GM19438 (cell line): Measurements from ENCODE around the gene RAD9A.

ENCODE experiments used
- ATAC-seq: cut with Tn5 transposase; IDR thresholded peaks from one replicate; pipeline ENCODE4 v1.9.1; 2021; ENCODE audit warnings: low read depth; ENCODE audit not compliant: unreplicated experiment

Gene RAD9A

DNA sequence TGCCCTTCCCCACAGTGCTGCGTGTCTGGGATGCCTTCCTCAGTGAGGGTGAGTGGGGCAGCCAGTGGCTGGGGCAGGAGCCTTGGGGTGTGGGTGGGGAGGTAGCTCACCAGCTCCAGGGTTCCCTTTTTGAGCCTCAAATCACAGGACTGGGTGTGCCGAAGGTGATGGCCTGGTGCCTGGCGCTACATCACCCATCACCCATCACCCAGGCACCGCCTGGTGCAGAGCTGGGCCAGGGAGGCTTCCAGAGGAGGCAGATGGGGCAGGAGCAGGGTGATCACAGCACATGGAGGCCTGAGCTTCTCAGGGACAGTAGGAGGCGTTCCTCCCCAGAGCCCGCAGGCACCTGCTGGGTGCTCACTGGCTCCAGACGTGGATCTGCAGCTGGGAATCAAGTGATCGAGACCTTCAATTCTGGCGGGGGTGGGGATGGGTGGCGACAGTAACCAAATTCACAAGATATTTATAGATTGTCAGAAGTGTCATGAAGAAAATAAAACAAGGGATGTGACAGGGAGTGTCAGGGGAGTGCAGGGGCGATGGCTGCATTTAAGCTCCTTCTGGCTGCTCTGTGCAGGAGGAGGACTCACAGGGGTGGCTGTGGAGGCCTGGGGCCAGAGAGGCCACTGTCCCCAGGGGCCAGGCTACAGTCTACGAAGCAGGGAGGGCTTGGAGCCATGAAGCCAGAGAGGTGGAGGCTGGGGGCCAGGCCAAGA, 15.3 kb downstream of the RAD9A start:
- no peak for ATAC-seq

DNA sequence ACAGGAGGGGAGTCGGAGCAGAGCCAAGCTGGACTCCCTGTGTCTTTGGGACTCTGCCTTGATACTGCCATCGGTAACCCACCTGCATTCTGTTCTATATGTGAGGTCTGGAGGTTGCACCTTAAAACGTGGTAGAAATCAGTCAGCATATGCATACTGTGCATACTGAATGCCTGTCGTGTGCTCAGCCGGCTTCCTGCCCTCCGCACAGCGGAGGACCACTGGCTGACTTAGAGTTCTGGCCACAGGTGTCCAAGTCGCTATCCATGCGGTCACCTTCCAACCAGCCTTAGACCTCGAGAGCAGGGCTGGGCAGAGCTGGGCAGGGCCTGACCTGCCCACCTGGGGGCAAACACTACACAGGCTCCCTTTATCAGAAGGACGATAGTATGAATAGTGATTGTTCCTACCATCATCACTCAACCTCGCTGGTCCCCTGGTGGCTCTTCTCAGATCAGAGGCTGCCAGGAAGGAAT, 15.9 kb downstream of the RAD9A start:
- ATAC-seq = no peak

DNA sequence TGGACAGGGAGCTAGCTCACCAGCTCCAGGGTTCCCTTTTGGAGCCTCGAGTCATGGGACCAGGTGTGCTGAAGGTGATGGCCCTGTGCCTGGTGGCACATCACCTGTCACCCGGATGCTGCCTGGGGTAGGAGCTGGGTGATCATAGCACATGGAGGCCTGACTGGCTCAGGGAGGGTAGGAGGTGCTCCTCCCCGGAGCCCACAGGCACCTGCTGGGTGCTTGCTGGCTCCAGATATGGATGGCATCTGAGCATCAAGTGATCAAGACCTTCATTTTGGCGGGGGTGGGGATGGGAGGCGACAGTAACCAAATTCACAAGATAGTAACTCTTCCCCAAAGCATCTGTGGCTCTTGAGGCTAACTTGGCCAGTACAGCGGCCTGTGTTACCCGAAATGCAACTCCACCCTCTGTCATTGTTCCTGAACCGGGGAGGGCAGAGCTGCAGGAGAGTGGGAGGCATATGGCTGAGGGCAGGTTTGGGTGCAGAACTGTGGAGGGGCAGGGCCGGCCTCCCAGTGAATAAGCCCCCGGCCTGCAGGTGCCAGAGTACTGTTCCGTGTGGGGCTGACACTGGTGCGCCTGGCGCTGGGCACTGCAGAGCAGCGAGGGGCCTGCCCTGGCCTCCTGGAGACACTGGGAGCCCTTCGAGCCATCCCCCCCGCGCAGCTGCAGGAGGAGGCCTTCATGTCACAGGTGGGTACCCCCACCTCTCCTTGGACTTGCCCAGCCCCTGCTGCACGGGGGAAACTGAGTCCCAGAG, 16.8 kb downstream of the RAD9A start:
- ATAC-seq = peak; percentile 9

- peak; percentile 60 for ATAC-seq
These were observed 17.5 kb downstream of the RAD9A start for GRCh38 chr11:67409261-67409666.

GRCh38 chr11:67409781-67410368, 18.1 kb downstream of the RAD9A start:
- no peak for ATAC-seq

DNA sequence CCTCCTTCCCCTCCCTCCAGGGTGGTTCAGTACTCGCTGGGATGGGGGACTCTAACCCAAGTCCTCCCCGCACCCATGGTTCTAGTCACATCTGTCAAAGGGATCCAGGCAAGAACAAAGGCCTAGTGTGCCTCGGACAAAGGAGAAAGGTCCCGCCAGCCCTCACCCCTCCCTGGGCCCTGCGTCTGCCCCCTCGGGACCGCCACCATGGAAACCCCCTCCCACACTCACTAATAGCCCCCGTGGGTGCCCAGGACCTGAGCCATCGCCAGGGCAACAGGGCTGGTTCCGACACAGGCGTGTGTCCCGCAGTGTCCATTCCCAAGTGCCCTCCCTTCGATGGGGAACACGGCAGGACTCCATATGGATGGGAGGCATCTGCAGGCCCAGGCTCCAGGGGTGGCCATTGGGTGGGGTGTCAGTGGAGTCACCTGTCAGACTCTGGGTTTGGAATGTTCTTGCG, 18.6 kb downstream of the RAD9A start:
- ATAC-seq = no peak

GRCh38 chr11:67410984-67411784, 19.4 kb downstream of the RAD9A start:
- ATAC-seq = no peak

DNA sequence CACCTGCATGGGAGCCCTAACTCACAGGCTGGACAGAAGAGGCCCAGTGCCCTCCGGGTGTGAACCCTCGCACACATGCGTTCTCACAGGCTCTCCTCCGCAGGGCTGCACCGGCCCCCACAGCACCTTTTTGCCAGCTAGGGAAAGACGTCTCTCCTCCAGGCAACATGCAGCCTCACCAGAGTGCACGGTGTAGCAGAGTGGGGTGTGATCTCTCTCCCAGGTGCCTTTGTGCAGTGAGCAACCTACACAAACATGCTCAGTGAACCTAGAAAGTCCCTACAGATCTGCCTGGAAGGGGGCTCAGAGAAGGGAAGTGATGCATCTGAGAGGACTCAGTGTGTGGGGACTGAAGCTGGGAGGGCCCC, 20.0 kb downstream of the RAD9A start:
- no peak for ATAC-seq

DNA sequence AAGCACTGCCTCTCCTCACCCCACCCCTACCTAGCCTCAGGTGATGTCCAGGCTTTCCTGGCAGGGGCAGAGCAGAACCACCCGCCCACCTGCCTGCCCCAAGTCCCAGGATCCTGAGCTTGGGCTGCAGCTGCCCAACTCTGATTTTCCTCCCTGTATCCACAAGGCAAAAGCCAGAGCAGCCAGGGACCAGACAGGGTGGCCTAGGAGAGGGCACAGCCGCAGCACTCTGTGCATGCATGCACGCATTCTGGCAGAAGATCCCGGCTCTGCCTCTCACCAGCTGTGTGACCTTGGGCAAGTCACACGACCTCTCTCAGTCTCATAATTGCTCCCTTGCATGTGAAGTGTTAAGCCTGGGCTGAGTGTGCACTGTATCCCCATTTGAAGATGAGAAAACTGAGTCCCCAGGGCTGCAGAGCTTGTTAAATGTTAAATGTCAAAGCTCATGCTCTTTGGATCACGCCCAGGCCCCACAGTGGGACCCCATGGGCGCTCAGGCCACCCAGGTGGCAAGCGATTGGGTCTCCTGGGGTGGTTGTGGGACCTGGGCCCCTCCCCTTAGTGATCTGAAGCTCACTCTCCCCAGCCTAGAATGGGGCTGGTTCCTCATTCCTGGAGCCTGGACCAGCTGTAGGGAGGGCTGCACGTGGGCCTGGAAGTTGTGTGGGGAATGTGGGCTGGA, 20.9 kb downstream of the RAD9A start:
- ATAC-seq = no peak

DNA sequence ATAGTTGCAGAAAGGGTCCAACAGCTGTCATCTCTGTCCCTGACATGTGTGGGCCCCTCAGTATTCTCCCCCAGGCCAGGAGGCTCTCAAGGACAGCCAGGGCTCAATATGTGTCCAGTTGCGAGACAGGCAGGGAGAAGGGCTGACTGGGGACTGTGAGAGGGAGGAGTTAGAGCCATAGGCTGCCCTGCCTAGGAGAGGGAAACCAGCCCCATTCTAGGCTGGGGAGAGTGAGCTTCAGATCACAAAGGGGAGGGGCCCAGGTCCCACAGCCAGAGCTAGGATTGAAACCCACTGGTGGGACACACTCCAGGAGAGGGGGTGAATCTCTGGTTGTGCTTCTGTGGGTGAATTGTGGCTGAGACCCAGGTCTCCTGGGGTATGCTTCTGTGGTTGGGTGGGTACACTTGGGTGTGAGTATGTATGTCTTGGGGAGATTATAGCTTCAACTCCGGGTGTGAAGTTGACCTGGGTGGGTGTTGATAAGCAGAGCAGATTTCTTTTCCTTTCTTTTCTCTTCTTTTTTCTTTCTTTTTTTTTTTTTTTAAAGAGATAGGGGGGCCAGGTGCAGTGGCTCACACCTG, 21.6 kb downstream of the RAD9A start:
- no peak for ATAC-seq

- no peak for ATAC-seq
These were observed 23.9 kb downstream of the RAD9A start, which contains the start of gene CARNS1 for GRCh38 chr11:67415501-67416304. TSS of gene CARNS1 (plus strand) at chr11:67415678. CDS start at chr11:67416200, 522 bp downstream.

GRCh38 chr11:67416416-67417335, 24.9 kb downstream of the RAD9A start:
- no peak for ATAC-seq

GRCh38 chr11:67417425-67417824, 25.6 kb downstream of the RAD9A start:
- no peak for ATAC-seq

DNA sequence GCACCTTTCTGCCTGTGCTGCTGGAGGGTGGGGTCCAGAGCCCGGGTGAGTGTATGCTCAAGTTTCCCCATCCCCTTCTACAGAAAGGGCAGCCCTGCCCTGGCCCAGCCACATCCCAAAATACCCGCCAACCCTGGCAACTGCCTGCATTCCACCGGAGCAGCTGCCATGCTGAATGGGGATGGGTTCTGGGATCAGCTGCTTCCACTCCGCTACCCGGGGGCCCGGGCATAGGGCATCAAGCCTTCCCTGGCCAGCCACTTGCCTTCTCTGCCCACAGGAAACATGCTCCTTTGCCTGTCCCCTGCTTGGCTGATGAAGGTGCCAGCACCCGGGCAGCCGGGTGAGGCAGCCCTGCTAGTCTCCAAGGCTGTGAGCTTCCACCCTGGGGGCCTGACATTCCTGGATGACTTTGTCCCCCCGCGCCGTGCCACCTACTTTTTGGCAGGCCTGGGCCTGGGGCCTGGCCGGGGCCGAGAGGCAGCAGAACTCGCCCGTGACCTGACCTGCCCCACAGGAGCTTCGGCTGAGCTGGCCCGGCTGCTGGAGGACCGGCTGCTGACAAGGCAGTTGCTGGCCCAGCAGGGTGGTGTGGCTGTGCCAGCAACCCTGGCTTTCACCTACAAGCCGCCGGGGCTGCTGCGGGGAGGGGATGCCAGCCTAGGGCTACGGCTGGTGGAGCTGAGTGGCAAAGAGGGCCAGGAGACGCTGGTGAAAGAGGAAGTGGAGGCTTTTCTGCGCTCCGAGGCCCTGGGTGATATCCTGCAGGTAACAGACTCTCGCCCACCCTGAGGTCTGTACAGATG, 26.9 kb downstream of the RAD9A start:
- ATAC-seq = no peak

- no peak for ATAC-seq
These were observed 27.7 kb downstream of the RAD9A start for GRCh38 chr11:67419325-67420049.

DNA sequence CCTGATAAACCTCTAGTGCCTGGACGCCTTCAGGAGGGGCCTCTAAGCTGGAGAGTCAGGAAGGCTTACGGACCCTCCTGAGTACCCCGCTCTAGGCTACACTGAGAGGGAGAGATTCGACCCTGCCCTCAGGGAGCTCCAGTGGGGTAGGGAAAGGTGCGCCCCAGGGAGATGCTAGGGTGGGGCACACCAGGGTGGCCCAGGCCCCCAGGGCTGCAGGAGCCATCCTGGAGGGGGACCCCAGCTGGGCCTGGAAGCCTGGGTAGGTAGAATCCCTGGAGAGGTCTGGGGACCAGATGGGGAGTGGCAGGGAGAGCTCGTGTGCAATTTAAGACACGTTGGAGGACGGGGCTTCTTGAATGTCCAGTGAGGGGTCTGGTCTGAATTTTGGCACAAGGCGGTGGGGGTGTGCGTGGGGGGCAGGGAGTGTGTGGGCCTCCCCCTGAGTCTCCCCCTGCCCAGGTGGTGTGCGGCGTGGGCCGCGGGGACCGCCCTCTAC, 28.4 kb downstream of the RAD9A start:
- no peak for ATAC-seq
